Heart left ventricle (tissue), 13 donors: ENCODE measurements around the gene RNF224.

Experiments used
- POLR2A ChIP-seq, 2 donors: fragments of 450-650 bp; IDR thresholded peaks; one replicate each; pipeline ENCODE4 v1.6.1; 2017; ENCODE audit warnings: antibody characterized with exemption in 2 of 2, mild to moderate bottlenecking in 2 of 2, moderate library complexity in 2 of 2
- TF ChIP-seq, protein P1 (sequence below), 12 donors: fragments of 200-600 bp; sonication (generic) in 4 of 12; IDR thresholded peaks; one replicate each; pipeline versions ENCODE4 v1.5.0 to v1.8.0; 2018 to 2022; ENCODE audit warnings: antibody characterized with exemption in 12 of 12, mild to moderate bottlenecking in 5 of 12
- donor health status: ischemic (EF 13 %, LVEDD 7.1; RV severe dilation, severe dysfunction).
- donor health status: DM: no; HTN: yes; CAD: no.
- donor health status: DM: no; HTN: no; CAD: no.
- donor health status: ischemic (EF 25% LVEDD 6.9; RV normal size, moderate dysfunction).
- donor health status: ischemic (EF 25% LVEDD 5.7; RV mildly dilated, moderate dysfunction).
- donor health status: ischemic (EF 35%, LVEDD 5.7; RV mildly dilated, moderate dysfunction).
- donor health status: nonischemic (EF 11% LVEDD 7.7; RV severe dilation, severe dysfunction).
- donor health status: DM: yes; HTN: yes; CAD: no.
- donor health status: PGD.
- donor health status: ischemic (EF 29% LVEDD 5.4; RV normal size, mild dysfunction).
- donor health status: nonischemic (EF 23%, LVEDD 6.1; RV moderate dilation, normal function).

DNA sequence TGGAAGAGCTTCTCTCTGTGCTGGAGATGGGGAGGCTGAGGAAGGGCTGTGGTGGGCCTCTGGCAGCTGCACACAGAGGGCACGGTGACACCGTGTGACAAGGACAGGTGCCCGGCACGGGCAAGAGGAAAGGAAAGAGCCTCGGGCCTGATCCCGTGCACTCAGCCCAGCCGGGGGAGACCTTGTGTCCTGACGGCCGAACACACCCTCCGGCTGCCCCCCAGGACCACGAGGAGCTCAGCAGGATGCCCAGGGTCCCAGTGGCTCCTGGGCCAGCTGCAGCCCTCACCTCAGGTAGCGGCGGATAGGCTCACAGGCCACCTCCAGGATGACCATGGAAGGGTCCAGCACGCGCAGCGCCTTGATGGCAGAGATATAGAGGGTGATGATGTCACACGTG lies 44.5 kb upstream of the RNF224 start:
- TF ChIP-seq, protein P1, sequence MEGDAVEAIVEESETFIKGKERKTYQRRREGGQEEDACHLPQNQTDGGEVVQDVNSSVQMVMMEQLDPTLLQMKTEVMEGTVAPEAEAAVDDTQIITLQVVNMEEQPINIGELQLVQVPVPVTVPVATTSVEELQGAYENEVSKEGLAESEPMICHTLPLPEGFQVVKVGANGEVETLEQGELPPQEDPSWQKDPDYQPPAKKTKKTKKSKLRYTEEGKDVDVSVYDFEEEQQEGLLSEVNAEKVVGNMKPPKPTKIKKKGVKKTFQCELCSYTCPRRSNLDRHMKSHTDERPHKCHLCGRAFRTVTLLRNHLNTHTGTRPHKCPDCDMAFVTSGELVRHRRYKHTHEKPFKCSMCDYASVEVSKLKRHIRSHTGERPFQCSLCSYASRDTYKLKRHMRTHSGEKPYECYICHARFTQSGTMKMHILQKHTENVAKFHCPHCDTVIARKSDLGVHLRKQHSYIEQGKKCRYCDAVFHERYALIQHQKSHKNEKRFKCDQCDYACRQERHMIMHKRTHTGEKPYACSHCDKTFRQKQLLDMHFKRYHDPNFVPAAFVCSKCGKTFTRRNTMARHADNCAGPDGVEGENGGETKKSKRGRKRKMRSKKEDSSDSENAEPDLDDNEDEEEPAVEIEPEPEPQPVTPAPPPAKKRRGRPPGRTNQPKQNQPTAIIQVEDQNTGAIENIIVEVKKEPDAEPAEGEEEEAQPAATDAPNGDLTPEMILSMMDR (IDR thresholded peaks at IDR 0.05) = no peak
- no peak for TF ChIP-seq POLR2A (IDR thresholded peaks at IDR 0.05)
